Neutrophil (primary cell): ENCODE measurements around the gene SERPINB10.
A peak's percentile ranks its signal among the peaks of the same experiment; 100 is the strongest.
"Not testable (repeated sequence)": the region's sequence is repeated elsewhere in the genome, so short reads cannot be mapped to it uniquely, and the experiment has no call there.

ENCODE experiments used
- H3K27ac ChIP-seq: fragments of 200-600 bp; sonication (generic); 2 replicates; pipeline ENCODE4 v1.5.1; 2016; ENCODE audit warnings: mild to moderate bottlenecking, moderate library complexity
- H3K27me3 ChIP-seq: fragments of 200-600 bp; sonication (generic); 2 replicates; pipeline ENCODE4 v1.6.0; 2016; ENCODE audit warnings: mild to moderate bottlenecking
- H3K36me3 ChIP-seq: fragments of 200-600 bp; sonication (generic); 2 replicates; pipeline ENCODE4 v1.5.1; 2017
- H3K4me1 ChIP-seq, 2 experiments: fragments of 200-600 bp in 1 of 2; sonication (generic) in 1 of 2; 1 replicate in 1 of 2; 2 replicates in 1 of 2; pipeline versions ENCODE4 v1.5.1 to v1.6.1; 2013 to 2016; ENCODE audit warnings: low read depth in 1 of 2, low read length in 1 of 2, mild to moderate bottlenecking in 1 of 2, moderate library complexity in 1 of 2; ENCODE audit not compliant: control insufficient read depth in 1 of 2, insufficient read depth in 1 of 2
- H3K4me3 ChIP-seq, 2 experiments: fragments of 200-600 bp in 1 of 2; sonication (generic) in 1 of 2; 1 replicate in 1 of 2; 2 replicates in 1 of 2; pipeline ENCODE4 v1.5.1; 2013 to 2016; ENCODE audit warnings: low read depth in 1 of 2, low read length in 1 of 2, mild to moderate bottlenecking in 1 of 2, moderate library complexity in 1 of 2
- H3K9me3 ChIP-seq: fragments of 200-600 bp; sonication (generic); 2 replicates; pipeline ENCODE4 v1.5.1; 2016
- CTCF ChIP-seq: fragments of 200-600 bp; sonication (generic); IDR thresholded peaks from 2 replicates; pipeline ENCODE4 v1.5.1; 2016; ENCODE audit warnings: antibody characterized with exemption

Gene SERPINB10

DNA sequence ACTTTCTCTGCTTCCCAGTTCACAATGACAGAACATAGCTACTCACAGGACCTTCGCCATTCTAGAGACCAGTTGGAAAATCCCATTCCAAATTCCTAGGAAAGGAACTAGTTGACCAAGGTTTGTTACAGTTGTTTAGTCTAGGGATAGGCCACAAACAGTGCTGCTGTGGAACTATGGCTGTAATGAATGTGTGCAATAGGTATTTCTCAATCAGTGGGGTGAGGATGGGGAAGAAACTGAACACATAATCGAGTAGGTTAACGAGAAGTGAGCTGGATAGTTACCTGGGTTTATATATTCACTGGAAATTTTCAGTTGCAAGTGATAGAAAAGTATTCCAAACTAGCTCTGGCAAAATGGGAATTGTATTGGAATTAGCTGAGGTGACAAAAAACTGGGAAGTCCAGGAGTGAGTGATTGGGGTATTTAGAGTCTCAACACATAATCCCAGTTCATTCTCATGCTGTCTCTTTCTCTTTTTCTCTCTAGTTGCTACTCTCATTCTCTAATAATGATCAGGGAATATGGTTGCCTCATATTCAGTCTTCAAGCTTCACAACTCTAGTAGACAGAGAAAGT lies 23.1 kb downstream of the SERPINB10 start:
- no peaks in the 10 kb centered on the region for H3K9me3 ChIP-seq
- H3K27ac ChIP-seq, result peak overlapping the region; percentile 75
- H3K27me3 ChIP-seq, result no peaks in the 10 kb centered on the region
- peaks cover 64 to 68% of the 10 kb centered on the region in 2 experiments for H3K4me1 ChIP-seq
- H3K36me3 ChIP-seq, result no peaks in the 10 kb centered on the region
- no peak for TF ChIP-seq CTCF
- H3K4me3 ChIP-seq, result peak overlapping the region; percentile 1 to 26

GRCh38 chr18:63936156-63936931 lies 28.6 kb downstream of the SERPINB10 start:
- peak overlapping the region; percentile 65 to 82 for H3K4me3 ChIP-seq
- peaks cover 34 to 38% of the 10 kb centered on the region in 2 experiments for H3K4me1 ChIP-seq
- peak overlapping the region; percentile 71 for H3K27ac ChIP-seq
- H3K36me3 ChIP-seq, result no peaks in the 10 kb centered on the region
- H3K9me3 ChIP-seq, result no peaks in the 10 kb centered on the region
- TF ChIP-seq CTCF, result peak; percentile 81
- H3K27me3 ChIP-seq, result no peaks in the 10 kb centered on the region

GRCh38 chr18:63936932-63937393 lies 29.2 kb downstream of the SERPINB10 start:
- Histone ChIP-seq H3K27me3 (no peaks in the 10 kb centered on the region), H3K4me3 (peak overlapping the region; percentile 65 to 82), H3K27ac (peak overlapping the region; percentile 71), H3K4me1 (peaks cover 28 to 31% of the 10 kb centered on the region in 2 experiments), H3K9me3 (no peaks in the 10 kb centered on the region), H3K36me3 (no peaks in the 10 kb centered on the region)
- no peak for TF ChIP-seq CTCF

DNA sequence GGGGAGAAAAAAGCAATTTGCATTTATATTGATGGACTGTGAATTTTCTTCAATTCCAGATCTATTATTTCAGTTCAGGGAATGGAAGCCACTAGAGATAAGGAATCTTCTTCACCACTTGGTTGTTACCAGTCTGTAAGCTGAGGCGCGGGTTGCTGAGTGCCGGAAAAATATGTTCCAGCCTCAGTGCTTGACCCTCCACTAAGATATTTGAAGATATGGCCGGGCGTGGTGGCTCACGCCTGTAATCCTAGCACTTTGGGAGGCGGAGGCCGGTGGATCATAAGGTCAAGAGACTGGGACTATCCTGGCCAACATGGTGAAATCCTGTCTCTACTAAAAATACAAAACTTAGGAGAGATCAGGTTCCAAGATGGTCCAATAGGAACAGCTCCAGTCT lies 32.2 kb downstream of the SERPINB10 start:
- Histone ChIP-seq H3K4me1 (peaks cover 13 to 20% of the 10 kb centered on the region in 2 experiments), H3K27me3 (no peaks in the 10 kb centered on the region), H3K36me3 (no peaks in the 10 kb centered on the region), H3K27ac (no peak overlapping the region), H3K4me3 (no peak overlapping the region), H3K9me3 (no peaks in the 10 kb centered on the region)
- TF ChIP-seq CTCF, result no peak

DNA sequence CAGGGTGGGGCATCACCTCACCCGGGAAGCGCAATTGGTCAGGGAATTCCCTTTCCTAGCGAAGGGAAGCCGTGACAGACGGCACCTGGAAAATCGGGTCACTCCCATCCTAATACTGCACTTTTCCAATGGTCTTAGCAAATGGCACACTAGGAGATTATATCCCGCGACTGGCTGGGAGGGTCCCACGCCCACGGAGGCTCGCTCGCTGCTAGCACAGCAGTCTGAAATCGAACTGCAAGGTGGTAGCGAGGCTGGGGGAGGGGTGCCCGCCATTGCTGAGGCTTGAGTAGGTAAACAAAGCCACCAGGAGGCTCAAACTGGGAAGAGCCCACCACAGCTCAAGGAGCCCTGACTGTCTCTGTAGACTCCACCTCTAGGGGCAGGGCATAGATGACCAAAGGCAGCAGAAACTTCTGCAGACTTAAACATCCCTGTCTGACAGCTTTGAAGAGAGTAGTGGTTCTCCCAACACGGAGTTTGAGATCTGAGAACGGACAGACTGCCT lies 32.8 kb downstream of the SERPINB10 start:
- not testable (repeated sequence) for H3K27ac ChIP-seq, H3K27me3 ChIP-seq, H3K9me3 ChIP-seq

More for the DNA sequence above, 32.8 kb downstream of the SERPINB10 start:
- H3K4me1 ChIP-seq, result peaks cover 11 to 18% of the 10 kb centered on the region in 2 experiments
- not testable (repeated sequence) for H3K36me3 ChIP-seq, H3K4me3 ChIP-seq
